D721Med (cell line): Measurements from ENCODE around the gene PARP8.
"Not testable (repeated sequence)": the region's sequence is repeated elsewhere in the genome, so short reads cannot be mapped to it uniquely, and the experiment has no call there.

Source experiments
- DNase-seq: peaks from one replicate; pipeline ENCODE4 v3.0.0; 2011; ENCODE audit warnings: low spot score; ENCODE audit not compliant: insufficient read length
- FAIRE-seq: peaks from 2 replicates; lab custom pipeline; 2011; peaks lifted over from hg19 to GRCh38; lab: Jason Lieb, UNC
- TF ChIP-seq, protein P1 (sequence below): IDR thresholded peaks from 2 replicates; pipeline ENCODE4 v1.5.1; 2012; ENCODE audit warnings: mild to moderate bottlenecking, control low read depth; ENCODE audit not compliant: insufficient read depth; ENCODE audit errors: missing control alignments

Gene PARP8

DNA sequence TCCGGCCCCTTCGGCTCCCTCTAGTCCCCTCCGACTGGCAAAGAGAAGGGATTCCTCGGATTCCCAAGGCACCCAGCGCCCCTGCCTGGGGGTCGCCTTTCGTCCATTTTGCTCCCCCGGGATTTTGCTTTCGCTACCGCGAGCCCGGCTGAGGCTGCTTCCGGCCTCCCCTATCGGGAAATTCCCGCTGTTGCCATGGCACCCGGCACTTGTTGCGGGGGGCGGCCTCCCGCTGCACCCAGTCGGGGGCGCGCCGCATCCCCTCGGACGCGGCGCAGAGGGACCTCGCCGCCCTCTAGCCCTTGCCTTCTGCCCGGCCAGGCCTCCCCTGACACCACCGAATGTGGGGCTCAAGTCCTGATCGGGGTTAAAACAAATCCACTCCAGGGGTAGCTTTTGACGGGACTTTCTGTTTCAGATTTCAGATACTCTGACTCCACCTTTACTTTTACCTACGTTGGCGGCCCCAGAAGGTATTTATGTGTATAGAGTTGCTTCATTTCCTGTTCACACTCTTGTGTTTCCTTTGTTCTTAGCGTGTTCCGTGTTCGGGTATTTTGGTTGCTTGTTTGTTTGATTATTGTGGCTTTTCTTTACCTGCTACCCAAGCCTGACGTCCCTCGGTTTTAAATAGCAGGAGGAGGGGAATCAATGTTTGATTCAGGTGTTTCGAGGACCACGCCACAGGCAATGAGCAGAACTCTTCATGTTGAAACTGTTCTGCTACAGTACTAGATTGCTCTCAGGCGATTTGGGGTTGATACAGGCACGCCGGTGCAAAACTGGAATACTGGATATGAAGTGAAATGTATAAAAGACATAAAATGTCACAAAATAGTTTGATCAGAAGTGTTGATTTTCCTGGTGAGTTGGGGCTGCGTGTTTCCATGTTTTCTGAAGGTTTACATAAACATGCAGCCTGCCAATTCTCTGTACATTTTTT is 1.5 kb downstream of the PARP8 start:
- DNase-seq (no peak), FAIRE-seq (no peak)
- TF ChIP-seq, protein P1, sequence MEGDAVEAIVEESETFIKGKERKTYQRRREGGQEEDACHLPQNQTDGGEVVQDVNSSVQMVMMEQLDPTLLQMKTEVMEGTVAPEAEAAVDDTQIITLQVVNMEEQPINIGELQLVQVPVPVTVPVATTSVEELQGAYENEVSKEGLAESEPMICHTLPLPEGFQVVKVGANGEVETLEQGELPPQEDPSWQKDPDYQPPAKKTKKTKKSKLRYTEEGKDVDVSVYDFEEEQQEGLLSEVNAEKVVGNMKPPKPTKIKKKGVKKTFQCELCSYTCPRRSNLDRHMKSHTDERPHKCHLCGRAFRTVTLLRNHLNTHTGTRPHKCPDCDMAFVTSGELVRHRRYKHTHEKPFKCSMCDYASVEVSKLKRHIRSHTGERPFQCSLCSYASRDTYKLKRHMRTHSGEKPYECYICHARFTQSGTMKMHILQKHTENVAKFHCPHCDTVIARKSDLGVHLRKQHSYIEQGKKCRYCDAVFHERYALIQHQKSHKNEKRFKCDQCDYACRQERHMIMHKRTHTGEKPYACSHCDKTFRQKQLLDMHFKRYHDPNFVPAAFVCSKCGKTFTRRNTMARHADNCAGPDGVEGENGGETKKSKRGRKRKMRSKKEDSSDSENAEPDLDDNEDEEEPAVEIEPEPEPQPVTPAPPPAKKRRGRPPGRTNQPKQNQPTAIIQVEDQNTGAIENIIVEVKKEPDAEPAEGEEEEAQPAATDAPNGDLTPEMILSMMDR = no peak

DNA sequence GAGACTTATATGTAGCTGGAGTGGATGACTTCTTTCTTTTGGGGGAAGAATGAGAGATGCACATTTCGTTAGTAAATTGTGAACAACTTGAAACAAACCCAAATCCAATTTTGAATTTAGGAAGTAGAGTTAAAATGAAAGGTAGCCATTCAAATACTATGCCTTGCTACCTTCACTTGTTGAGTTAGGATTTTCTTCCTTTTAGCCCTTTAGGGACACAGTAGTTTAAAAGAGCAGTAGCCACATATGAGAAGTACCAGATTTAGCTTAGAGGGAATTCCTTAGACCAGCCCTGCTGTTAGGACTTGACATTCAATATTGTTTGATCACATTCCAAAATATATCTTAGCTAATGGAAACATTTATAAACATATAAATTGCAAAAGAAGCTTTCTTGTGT is 2.2 kb downstream of the PARP8 start:
- FAIRE-seq, DNase-seq: not testable (repeated sequence)

DNA sequence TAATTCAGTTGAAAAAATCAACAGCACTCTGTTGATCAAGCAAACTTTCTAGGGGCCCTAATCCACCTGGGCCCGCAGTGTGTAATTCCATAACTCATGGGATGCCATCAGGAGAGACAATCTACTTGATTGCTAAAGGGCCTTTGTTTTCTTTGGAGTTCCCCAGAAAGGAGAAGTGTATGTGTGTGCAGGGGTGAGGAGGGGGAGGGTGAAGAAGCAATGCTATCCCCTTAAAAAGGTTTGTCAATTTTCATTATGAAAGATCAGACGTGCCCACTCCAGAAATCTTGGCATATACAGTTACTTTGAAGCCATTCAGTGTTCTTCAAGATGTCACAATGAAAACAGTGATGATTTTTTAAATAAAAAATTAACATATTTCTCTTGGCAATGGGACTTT is 6.2 kb downstream of the PARP8 start:
- TF ChIP-seq, protein P1 = no peak
- no peak for FAIRE-seq
- no peak for DNase-seq

DNA sequence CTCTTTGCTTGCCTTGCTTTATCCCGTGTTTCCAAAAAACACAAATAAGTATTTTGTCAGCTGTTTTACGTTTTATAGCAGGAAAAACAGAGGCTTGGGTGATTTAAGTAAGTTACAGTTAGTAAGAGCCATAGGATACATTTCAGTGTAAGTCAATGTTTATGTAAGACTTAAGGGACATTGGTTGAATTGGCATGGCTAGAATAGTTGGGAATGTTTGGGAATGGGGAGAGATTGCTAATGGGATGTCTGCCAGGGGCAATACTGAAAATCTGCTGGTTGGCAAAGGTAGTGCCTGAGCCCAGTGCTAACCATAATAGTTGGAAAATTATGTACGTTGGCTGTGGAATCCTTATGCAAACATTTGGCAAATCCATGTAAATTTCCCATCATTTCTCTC is 7.0 kb downstream of the PARP8 start:
- not testable (repeated sequence) for FAIRE-seq, DNase-seq

DNA sequence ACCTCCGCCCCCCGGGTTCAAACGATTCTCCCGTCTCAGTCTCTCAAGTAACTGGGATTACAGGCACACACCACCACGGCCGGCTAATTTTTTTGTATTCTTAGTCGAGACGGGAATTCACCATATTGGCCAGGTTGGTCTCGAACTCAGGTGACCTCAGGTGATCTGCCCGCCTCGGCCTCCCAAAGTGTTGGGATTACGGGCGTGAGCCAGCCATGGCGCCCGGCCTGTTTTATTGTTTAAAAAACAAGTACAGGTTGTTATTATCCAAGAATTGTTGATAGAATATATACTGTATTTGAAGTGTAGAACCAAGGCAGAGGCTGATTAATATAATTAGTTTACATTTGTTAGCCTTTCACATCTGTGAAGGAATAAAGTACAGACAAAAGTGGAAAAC is 8.9 kb downstream of the PARP8 start:
- DNase-seq = no peak
- TF ChIP-seq, protein P1 = no peak
- no peak for FAIRE-seq

DNA sequence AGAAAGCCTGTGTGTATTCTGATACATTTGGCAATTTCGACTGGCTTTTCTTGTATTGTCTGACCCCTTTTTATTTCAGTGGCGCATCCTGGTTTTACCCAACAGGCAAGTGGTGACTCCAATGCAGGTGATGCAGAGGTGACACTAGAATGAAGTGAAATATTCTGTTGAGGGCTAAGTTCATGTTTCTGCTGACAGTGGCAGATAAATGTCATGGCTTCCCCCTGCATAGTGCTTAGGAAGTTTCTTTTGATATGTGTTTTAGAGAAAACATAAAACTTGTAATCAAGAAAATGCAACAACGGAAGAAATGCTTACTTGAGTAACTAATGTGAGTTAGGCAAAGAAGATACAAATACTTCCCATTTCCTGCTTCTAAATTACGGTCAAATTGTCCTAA is 13.1 kb downstream of the PARP8 start:
- DNase-seq, FAIRE-seq: not testable (repeated sequence)

DNA sequence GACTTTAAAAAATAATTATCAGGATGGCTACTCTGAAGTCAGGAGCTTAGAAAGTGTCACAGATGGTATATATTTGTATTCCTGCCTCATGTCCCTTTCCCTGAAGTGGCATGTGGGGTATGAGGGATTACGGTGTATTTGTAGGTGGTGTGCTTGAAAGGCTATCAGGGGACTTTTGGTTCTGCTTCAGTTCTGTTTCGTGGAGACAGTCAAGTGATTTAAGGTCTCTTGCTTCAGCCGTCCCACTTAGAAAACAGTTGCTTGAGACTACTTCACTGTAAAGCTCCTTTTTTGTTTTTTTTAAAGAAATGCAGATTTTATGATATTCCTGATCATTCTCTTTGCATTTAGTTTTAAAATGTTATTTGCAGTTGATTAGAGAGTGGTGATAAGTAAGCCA is 18.3 kb downstream of the PARP8 start:
- DNase-seq = no peak
- TF ChIP-seq, protein P1 = no peak
- no peak for FAIRE-seq

DNA sequence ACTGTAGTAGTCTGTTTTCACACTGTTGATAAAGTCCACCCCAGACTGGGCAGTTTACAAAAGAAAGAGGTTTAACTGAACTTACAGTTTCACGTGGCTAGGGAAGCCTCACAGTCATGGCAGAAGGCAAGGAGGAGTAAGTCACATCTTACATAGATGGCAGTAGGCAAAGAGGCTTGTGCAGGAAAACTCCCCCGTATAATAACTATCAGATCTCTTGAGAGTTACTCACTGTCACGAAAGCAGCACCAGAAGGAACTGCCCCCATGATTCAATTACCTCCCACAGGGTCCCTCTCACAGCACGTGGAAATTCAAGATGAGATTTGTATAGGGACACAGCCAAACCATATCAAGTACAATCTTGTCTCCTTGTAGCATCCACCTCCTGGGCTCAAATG is 21.1 kb downstream of the PARP8 start:
- DNase-seq = no peak
- TF ChIP-seq, protein P1 = no peak
- no peak for FAIRE-seq
